HG03025 (cell line): ENCODE data around the gene CFAP99.
"Not testable (repeated sequence)": the region's sequence is repeated elsewhere in the genome, so short reads cannot be mapped to it uniquely, and the experiment has no call there.

Source experiments
- ATAC-seq: cut with Tn5 transposase; IDR thresholded peaks from one replicate; pipeline ENCODE4 v1.9.1; 2021; ENCODE audit warnings: mild to moderate bottlenecking, moderate library complexity; ENCODE audit not compliant: unreplicated experiment, low FRiP score

The CFAP99 gene

DNA sequence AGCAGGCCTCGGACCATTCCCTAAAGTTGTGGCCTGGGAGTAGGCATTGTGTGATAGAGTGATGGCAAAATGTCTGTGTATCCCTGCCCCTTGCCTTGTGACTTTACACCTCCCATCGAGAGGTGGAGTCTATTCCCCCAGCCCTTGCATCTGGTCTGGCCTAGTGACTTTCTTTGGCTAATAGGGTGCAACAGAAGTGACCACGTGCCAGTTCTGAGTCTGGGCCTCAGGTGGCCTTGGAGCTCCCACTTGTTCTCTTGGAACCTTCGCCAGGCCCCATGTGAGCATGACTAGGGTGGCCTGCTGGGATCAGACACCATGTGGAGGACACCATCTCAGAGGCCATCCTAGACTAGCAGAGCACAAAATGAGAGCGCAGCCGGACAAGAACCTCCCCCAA, 46.3 kb downstream of the CFAP99 start:
- no peak for ATAC-seq

DNA sequence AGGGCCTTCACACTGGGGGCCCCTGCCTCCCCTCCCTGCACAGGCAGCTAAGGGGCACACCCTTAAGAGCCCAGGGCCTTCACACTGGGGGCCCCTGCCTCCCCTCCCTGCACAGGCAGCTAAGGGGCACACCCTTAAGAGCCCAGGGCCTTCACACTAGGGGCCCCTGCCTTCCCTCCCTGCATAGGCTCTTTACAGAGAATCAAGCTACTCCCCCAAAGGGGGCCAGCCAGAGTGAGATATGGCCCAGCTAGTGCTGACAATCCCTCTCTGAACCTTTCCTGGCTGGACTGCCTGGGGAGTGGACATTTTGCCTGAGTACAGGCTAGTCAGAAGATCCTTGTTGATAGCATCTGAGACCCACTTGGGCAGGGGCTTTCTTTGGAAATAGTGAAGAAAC, 46.8 kb downstream of the CFAP99 start:
- not testable (repeated sequence) for ATAC-seq

DNA sequence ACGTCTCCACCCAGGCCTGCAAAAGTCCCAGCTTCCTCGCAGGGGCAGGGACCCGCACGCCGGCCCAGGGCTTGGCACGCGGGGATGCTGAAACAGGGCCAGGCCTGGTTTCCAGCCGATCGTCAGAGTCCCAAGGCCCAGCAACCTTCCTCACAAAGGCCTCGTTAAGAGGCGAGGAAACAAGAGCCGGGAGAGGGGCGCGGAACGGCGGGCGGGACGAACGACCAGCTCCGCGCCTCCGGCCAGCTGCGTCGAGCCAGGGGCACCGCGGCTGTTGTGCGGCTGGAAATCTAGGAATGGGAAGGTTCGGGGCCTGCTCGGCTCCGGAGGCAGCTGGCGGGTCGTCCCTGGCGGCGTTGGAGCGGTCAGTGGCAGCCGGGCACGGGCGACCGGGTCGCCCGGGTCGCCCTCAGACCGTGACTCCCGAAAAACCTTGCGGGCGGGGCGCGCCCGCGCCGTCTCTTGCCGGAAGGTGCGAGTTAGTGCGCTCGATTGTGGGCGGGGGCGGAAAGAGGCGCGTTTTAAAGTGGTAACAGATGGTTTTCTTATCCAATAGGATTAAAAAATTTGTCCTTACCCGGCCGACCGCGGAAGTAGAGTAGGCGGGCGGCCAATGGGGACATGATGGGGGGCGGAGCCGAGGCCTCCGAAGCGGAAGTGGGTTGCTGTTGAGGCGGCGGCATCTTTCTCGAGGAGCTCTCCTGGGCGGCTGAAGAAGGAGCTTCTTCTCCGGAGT, 49.9 kb downstream of the CFAP99 start, which contains the start of gene RNF4:
Gene RNF4, plus strand, starts transcription at position 651 of the 736 bp plus-strand sequence. CDS start 21,388 bp downstream, outside the sequence.
- ATAC-seq, result peak; percentile 79

DNA sequence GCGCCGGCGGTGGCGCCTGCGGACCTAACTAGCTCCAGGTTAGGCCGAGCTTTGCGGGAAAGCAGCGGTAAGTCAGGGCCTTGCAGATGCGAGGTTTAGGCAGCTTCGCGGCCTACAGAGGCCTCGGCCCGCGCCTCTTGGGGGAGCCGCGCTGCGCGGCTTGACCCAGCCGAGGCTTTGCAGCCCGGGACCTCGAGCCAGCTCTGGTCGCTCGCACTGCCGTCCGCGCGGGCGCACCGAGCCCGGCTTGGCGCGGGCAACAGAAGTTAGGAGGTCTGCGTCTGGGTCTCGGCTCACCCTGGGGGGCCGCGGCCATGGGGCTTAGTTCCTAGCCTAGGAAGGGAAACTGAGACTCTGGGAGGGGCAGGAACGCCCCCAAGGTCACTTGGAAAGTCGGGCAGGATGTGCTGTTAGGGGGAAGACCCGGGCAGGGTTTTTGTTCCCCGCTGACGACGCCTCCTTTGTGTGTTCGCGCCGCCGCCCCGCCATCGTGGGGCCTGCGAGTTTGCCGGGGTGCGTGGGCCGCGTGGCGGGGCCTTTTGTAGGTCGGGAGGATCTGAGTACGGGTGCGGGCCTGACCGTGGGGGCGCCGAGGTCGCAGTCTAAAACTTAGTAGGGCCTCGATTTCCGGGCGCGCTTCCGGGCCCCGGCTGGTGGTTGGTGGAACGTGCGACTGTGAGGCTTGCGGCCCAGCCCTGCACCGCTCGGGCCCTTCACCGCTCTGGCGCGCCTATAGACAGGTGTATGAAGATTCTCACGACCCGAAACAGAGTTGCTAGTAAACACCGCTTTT, 50.6 kb downstream of the CFAP99 start:
- peak; percentile 36 for ATAC-seq

DNA sequence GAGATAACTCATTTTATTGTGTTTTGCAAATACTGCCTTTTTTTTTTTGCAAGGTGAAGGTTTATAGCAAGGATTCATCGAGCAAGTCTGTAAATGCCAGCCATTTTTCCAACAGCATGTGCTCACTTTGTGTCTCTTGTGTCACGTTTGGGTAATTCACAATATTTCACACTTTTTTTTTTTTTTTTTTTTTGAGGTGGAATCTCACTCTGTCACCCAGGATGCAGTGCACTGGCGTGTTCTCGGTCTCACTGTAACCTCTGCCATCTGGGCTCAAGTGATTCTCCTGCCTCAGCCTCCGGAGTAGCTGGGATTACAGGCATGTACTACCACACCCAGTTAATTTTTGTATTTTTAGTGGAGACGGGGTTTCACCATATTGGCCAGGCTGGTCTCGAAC, 52.0 kb downstream of the CFAP99 start:
- ATAC-seq, result no peak

DNA sequence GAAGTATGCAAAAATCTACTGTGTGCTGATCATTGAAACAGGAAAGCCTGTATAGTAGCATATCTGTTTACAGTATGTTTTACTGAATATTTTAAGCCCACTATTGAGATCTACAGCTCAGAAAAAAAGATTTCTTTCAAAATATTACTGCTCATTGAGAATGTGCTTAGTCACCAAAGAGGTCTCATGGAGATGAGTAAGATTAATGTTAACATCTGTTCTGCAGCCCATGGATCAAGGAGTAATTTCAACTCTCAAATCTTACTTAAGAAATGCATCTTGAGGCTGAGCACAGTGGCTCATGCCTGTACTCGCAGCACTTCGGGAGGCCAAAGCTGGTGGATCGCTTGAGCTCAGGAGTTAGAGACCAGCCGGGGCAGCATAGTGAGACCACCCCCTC, 53.4 kb downstream of the CFAP99 start:
- no peak for ATAC-seq

DNA sequence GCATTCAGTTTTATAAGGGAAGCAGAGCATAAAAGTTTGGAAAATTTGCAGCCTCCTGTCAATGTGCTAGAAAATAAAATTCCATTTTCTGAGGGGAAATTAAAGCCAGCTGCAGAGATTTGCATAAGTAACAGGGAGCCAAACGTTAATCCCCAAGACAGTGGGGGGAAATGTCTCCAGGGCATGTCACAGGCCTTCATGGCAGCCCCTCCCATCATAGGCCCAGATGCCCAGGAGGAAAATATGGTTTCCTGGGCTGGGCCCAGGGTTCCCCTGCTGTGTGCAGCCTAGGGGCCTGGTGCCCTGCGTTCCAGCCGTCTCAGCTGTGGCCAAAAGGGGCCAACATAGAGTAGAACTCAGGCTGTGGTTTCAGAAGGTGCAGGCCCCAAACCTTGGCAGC, 59.5 kb downstream of the CFAP99 start:
- ATAC-seq, result no peak

DNA sequence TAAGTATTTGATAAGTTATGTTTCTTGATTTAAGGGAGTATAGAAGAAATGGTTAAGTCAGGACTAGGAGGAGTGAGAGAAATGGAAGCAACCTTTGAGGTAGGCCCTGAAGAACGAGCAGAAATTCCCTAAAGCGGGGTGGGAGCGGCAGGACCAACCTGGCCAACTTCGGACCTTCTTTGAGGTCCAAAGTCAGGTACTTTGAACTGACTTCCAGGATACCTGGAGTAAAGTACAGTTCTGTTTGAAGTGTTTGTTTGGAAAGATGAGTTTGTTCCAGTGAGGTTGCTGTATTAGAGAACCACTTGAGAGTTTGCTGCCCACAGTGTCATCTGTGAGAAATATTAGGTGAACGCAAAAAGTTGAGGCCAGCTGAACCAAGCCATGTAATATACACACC, 61.9 kb downstream of the CFAP99 start:
- ATAC-seq, result no peak

DNA sequence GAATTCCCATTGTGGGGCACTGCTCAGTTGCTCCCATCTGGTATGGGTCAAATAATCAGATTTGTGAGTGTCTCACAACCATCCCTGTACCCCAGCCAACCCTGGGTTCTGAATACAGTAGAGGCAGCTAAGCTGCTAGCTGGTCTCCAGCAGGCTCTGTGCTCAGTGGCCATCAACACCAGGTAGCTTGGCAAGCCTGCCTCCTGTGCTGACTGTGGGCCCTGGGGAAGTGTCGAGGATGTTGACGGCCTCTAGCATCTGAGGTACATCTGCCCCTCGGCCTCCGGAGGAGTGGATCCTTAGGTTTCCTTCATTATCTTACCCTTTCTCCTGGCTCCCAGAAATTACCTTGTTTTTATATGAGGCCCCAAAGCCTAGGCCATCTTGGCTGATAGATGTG, 63.4 kb downstream of the CFAP99 start:
- no peak for ATAC-seq

DNA sequence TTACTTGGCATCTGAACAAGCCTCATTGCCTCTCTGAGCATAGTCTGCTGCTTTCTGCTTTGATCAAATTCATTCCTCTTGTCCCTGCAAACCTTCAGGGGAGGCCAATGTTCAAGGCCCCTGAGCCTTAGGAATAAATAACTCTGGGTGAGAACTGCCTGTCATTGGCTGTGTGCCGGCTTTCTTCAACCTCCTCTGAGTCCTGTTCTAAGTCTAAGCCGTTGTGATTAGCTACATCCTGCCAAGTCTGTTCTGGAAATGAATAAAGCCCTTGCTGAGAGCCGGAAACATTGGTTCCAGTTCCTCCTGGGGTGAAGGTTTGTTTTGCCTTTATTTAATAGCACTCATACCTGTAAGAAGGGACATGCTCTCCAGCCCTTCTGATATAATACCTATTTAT, 63.9 kb downstream of the CFAP99 start:
- no peak for ATAC-seq

DNA sequence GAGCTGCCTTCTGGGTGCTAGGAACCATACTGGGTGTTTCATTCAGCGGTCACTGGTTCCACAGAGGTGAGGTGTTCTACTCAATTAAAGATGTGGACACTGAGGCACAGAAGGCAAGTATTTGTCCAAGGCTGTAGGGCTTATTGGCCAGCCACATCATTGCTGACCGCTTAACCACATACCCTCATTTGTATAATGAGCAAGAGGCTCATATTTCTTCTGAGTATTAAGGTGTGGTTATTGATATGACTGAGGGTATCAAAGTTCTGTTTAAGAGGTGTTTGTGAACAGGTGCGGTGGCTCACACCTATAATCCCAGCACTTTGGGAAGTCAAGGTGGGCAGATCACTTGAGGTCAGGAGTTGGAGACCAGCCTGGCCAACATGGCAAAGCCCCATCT, 64.5 kb downstream of the CFAP99 start:
- no peak for ATAC-seq

DNA sequence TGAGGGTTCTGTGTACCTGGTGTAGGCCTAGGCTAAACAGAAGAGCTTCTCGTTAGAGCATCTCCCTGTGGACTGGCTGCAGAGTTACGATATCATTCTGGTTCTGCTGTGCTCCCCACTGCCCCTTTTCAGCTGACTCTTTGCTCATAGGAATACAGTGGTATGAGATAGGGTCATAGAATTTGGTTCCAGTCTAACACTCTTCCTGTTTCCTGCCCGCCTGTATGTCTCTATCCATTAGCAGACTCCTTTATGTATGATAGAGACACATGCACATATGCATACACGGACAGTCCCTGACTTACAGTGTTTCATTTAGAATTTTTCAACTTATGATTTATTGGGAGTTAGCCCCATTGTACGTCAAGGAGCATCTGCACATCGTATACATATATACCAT, 65.4 kb downstream of the CFAP99 start:
- no peak for ATAC-seq

DNA sequence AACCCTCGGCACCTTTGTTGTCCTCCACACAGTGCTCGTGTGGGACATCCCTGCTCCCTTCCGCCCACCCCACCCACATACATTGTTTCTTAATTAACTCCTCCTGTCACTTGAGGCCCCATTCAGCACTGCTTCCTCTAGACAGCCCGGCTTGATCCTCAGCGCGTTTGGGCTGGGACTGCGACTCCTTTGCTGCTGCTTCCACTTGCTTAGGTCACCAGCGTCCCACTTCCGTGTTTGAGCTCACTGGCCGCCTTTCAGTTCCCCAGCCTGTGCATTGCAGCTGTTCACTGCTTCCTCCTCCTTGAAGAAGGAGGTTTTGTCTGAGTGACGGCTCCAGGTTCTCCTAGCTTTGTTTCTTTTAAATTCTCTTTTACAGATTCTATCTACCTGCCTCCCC, 66.2 kb downstream of the CFAP99 start:
- peak; percentile 67 for ATAC-seq

DNA sequence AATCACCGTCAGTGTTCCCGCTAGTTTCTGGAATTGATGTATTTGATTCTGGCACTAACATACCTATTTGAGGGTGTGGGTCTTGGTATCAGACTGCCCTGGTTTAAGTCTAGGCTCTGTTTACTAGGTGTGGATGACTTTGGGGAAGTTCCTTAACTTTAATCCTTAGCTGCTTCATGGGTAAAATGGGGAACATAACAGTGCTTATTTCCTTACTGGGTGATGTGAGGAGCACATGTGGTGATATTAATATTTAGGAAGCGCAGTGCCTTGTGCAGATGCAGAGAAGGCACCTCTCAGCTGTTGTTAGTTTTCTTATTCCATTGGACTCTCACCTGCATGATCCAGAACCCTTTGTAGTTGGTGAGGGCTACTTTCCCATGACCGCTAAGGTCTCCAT, 67.2 kb downstream of the CFAP99 start:
- ATAC-seq, result no peak

DNA sequence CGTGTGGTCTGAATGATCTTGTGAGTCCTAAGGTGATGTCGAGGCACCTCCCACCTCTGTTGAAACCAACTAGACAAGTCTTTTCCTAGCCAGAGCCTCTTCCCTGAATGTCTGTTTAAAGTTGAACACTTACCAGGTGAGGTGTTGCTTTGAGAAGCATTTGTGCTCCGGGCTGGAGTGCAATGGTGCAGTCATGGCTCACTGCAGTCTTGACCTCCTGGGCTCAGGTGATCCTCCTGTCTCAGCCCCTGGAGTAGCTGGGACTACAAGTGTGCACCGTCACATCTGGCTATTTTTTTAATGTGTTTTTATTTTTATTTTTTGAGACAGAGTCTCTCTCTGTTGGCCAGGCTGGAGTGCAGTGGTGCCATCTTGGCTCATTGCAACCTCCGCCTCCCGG, 68.2 kb downstream of the CFAP99 start:
- no peak for ATAC-seq

DNA sequence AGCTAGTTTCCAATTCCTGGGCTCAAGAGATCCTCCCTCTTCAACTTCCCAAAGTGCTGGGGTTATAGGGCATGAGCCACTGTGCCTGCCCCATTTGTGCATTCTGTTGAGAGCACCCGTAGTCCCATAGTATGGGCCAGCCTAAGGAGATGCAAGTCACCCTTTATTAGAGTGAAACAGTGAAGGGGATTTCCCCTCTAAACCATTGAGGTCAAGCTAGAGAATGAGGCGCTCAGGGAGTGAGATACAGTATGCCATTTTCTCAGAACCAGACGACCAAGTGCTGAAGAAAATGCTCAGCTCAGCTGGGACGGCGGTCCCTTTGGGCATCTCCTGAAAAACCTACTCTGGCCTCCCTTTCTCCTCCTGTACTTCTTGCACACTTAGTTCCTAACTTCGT, 68.9 kb downstream of the CFAP99 start:
- peak; percentile 44 for ATAC-seq

DNA sequence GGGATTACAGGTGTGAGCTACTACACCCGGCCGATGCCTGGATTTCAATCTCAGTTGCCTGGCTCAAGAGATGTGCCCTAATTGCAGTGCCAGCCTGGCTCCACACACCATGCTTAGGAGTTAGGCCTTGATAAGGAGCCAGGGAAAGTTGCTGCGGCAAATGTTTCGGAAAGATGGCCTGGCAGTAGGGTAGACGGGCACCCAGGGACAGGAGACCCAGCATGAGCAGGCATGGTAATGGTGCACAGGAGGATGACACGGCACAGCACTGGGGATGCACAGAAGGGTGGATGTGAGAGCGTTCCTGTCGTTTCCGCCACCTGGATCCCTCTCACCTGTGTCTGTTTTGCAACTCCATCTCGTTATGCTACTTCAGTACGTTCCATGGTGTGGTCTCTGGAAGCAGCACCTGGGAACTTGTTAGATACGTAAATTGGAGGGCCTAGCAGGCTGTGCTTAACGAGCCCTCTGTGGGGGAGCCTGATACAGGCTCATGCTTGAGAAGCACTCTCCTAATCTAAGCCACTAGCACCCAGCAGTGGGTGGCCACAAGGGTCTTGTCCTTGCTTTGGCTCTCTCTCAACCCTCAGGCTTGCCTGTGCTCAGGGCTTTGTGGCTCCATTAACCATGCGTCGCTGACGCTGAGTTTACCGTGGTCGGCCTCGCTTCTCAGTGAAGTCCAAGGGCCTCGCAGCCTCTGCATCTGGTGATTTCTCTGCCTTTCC, 70.5 kb downstream of the CFAP99 start:
- no peak for ATAC-seq

DNA sequence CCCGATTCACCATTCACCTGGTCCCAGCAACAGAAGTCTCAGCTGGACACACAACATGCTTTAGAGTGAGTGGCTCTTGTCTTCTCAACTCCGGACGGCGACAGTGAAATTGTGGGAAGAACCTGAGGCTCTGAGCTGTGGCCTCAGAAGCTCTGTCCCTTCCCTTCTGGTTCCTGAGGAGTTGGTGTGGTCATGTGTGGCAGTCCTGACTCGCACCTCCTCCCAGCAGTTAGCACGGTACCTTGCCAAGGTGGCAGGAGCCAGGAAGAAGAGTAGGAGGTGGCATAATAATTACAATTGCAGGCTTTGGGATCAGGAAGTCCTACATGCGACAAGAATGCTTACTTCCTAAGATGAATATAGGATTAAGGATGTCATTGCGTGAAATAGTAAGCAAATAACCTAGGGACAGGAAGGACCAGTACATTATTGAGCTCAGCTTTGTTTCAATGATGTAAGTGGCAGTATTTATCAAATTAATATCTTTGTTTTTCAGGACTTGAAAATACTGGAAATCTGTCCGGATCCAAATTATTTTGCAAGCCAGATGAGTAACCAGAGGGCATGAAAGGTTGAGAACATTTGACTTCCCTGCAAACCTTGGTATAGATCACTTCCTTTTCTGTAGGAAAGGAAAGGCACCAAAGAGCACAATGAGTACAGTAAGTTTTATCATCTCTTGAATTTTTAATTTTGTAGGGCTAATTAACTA, 71.2 kb downstream of the CFAP99 start:
- ATAC-seq, result no peak

DNA sequence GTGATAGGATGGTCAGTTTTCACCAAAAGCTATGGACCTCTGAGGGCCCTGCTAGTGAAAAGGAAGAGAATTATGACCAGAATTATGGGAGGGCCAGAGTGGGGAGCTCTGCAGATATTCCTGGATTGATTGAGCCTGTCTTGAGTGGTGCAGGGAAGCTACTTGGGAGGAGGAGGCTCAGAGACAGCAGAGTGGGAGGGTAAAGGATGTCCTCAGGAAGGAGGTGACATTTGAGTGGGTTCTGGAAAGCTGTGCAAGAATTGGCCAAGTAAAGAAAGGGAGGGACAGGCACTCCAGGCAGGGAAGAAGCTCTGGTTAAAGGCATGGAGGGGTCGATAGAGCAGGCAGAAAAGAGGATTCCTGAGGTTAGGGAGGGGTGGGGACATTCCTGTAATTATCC, 74.2 kb downstream of the CFAP99 start:
- ATAC-seq, result no peak

DNA sequence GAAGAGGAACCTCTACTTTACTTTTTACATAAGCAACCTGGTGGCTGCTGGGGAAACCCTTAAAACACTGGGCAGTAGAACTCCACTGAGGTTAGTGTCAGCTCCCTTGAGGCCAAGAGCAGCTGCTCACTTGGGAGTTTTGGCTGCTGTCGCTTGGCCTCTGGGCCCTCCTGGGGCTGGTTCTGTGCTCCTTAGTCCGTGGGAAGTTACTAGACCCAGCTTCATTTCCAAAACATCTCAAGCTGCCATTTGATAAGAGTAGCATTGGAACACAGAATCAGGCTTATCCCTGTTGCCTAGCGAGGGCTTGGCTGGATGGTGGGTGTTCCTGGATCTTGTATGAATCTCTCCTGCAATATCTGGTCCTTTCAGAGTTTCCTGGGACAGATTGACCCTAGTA, 76.2 kb downstream of the CFAP99 start:
- no peak for ATAC-seq

DNA sequence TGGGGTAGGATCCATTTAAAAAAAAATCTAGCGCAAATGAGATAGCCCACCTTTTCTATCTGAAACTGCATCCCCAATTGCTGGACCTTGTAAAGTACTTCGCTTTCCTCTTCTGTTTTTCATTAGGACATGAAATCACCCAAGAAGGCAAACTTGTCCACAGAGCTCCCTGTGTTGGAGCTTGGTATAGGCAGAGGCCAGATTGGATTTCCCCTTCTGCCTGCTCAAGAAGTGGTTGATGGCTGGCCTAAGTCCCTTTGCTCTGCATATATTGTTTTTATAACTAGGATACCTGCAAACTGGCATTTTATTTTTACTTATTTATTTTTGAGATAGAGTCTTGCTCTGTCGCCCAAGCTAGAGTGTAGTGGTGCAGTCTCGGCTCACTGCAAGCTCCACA, 78.6 kb downstream of the CFAP99 start:
- no peak for ATAC-seq
